IPS-15b (cell line): ENCODE measurements around the gene BTBD16.

Source experiments
- H3K27me3 ChIP-seq: one replicate; pipeline ENCODE4 v1.6.1; 2013; ENCODE audit warnings: low read length; ENCODE audit not compliant: control insufficient read depth, insufficient read depth
- H3K36me3 ChIP-seq: one replicate; pipeline ENCODE4 v1.6.1; 2013; ENCODE audit warnings: low read length; ENCODE audit not compliant: control insufficient read depth, insufficient read depth
- H3K4me1 ChIP-seq: one replicate; pipeline ENCODE4 v1.6.1; 2013; ENCODE audit warnings: mild to moderate bottlenecking, low read length; ENCODE audit not compliant: control insufficient read depth, insufficient read depth
- H3K4me3 ChIP-seq: one replicate; pipeline ENCODE4 v1.5.1; 2013; ENCODE audit warnings: low read depth, low read length
- H3K9ac ChIP-seq: one replicate; pipeline ENCODE4 v1.6.1; 2013; ENCODE audit warnings: low read depth, mild to moderate bottlenecking, low read length
- H3K9me3 ChIP-seq: one replicate; pipeline ENCODE4 v1.6.1; 2013; ENCODE audit warnings: mild to moderate bottlenecking, low read length; ENCODE audit not compliant: control insufficient read depth, insufficient read depth

Gene BTBD16

GRCh38 chr10:122373721-122374120 is 102.6 kb downstream of the BTBD16 start:
- peaks cover 12% of the 10 kb centered on the region for H3K27me3 ChIP-seq
- H3K4me1 ChIP-seq, result peaks cover 6% of the 10 kb centered on the region
- no peak overlapping the region for H3K9ac ChIP-seq
- H3K4me3 ChIP-seq, result peak overlapping the region; percentile 72
- H3K36me3 ChIP-seq, result no peaks in the 10 kb centered on the region
- no peaks in the 10 kb centered on the region for H3K9me3 ChIP-seq

- no peaks in the 10 kb centered on the region for H3K36me3 ChIP-seq
- peaks cover 12% of the 10 kb centered on the region for H3K27me3 ChIP-seq
- H3K9me3 ChIP-seq, result no peaks in the 10 kb centered on the region
- H3K4me1 ChIP-seq, result peaks cover 6% of the 10 kb centered on the region
- H3K4me3 ChIP-seq, result peak within 1 kb of the TSS; percentile 72
- H3K9ac ChIP-seq, result peak within 1 kb of the TSS; percentile 40
Observed at GRCh38 chr10:122374237-122374858, 103.3 kb downstream of the BTBD16 start, which contains the start of gene PLEKHA1. Gene PLEKHA1 (plus strand): TSS chr10:122374708. CDS start chr10:122393201, 18,493 bp downstream.

GRCh38 chr10:122374859-122375678 is 104.0 kb downstream of the BTBD16 start:
- peaks cover 12% of the 10 kb centered on the region for H3K27me3 ChIP-seq
- H3K4me3 ChIP-seq, result peak overlapping the region; percentile 72
- H3K9me3 ChIP-seq, result no peaks in the 10 kb centered on the region
- no peaks in the 10 kb centered on the region for H3K36me3 ChIP-seq
- H3K9ac ChIP-seq, result peak overlapping the region; percentile 40
- peaks cover 6% of the 10 kb centered on the region for H3K4me1 ChIP-seq

- H3K9ac ChIP-seq, result peak overlapping the region; percentile 40
- H3K4me3 ChIP-seq, result peak overlapping the region; percentile 72
- H3K4me1 ChIP-seq, result peaks cover 6% of the 10 kb centered on the region
- H3K27me3 ChIP-seq, result peaks cover 12% of the 10 kb centered on the region
- H3K36me3 ChIP-seq, result no peaks in the 10 kb centered on the region
- no peaks in the 10 kb centered on the region for H3K9me3 ChIP-seq
Observed at GRCh38 chr10:122375679-122376160, 104.6 kb downstream of the BTBD16 start.

- H3K9ac ChIP-seq, result no peak overlapping the region
- no peaks in the 10 kb centered on the region for H3K9me3 ChIP-seq
- H3K36me3 ChIP-seq, result no peaks in the 10 kb centered on the region
- H3K27me3 ChIP-seq, result peaks cover 12% of the 10 kb centered on the region
- no peak overlapping the region for H3K4me3 ChIP-seq
- H3K4me1 ChIP-seq, result peaks cover 6% of the 10 kb centered on the region
Observed at GRCh38 chr10:122376364-122376961, 105.4 kb downstream of the BTBD16 start.

GRCh38 chr10:122379041-122379440 is 107.9 kb downstream of the BTBD16 start:
- H3K27me3 ChIP-seq, result no peaks in the 10 kb centered on the region
- H3K4me3 ChIP-seq, result no peak overlapping the region
- H3K9ac ChIP-seq, result no peak overlapping the region
- no peaks in the 10 kb centered on the region for H3K9me3 ChIP-seq
- H3K4me1 ChIP-seq, result peaks cover 4% of the 10 kb centered on the region
- no peaks in the 10 kb centered on the region for H3K36me3 ChIP-seq

GRCh38 chr10:122379537-122379936 is 108.4 kb downstream of the BTBD16 start:
- H3K27me3 ChIP-seq, result no peaks in the 10 kb centered on the region
- no peaks in the 10 kb centered on the region for H3K36me3 ChIP-seq
- no peaks in the 10 kb centered on the region for H3K9me3 ChIP-seq
- H3K9ac ChIP-seq, result no peak overlapping the region
- no peak overlapping the region for H3K4me3 ChIP-seq
- peaks cover 4% of the 10 kb centered on the region for H3K4me1 ChIP-seq

- no peak overlapping the region for H3K9ac ChIP-seq
- no peaks in the 10 kb centered on the region for H3K36me3 ChIP-seq
- no peaks in the 10 kb centered on the region for H3K27me3 ChIP-seq
- peaks cover 4% of the 10 kb centered on the region for H3K4me1 ChIP-seq
- no peaks in the 10 kb centered on the region for H3K9me3 ChIP-seq
- H3K4me3 ChIP-seq, result no peak overlapping the region
Observed at GRCh38 chr10:122380703-122381102, 109.6 kb downstream of the BTBD16 start.

- no peaks in the 10 kb centered on the region for H3K27me3 ChIP-seq
- no peaks in the 10 kb centered on the region for H3K36me3 ChIP-seq
- no peak overlapping the region for H3K4me3 ChIP-seq
- no peak overlapping the region for H3K9ac ChIP-seq
- peaks cover 2% of the 10 kb centered on the region for H3K4me1 ChIP-seq
- no peaks in the 10 kb centered on the region for H3K9me3 ChIP-seq
Observed at GRCh38 chr10:122381680-122382079, 110.6 kb downstream of the BTBD16 start.

GRCh38 chr10:122386514-122386913 is 115.4 kb downstream of the BTBD16 start:
- H3K27me3 ChIP-seq, result no peaks in the 10 kb centered on the region
- no peak overlapping the region for H3K4me3 ChIP-seq
- no peak overlapping the region for H3K9ac ChIP-seq
- H3K9me3 ChIP-seq, result no peaks in the 10 kb centered on the region
- no peaks in the 10 kb centered on the region for H3K4me1 ChIP-seq
- H3K36me3 ChIP-seq, result no peaks in the 10 kb centered on the region

- Histone ChIP-seq H3K36me3 (no peaks in the 10 kb centered on the region), H3K9me3 (no peaks in the 10 kb centered on the region), H3K9ac (no peak overlapping the region), H3K4me3 (no peak overlapping the region), H3K4me1 (no peaks in the 10 kb centered on the region), H3K27me3 (no peaks in the 10 kb centered on the region)
Observed at GRCh38 chr10:122387572-122387971, 116.5 kb downstream of the BTBD16 start.
